HG03175 (cell line): ENCODE results near the gene CCDC57.

Source experiments
- ATAC-seq: cut with Tn5 transposase; IDR thresholded peaks from one replicate; pipeline ENCODE4 v1.9.1; 2021; ENCODE audit warnings: mild to moderate bottlenecking, moderate library complexity; ENCODE audit not compliant: unreplicated experiment

Gene CCDC57

DNA sequence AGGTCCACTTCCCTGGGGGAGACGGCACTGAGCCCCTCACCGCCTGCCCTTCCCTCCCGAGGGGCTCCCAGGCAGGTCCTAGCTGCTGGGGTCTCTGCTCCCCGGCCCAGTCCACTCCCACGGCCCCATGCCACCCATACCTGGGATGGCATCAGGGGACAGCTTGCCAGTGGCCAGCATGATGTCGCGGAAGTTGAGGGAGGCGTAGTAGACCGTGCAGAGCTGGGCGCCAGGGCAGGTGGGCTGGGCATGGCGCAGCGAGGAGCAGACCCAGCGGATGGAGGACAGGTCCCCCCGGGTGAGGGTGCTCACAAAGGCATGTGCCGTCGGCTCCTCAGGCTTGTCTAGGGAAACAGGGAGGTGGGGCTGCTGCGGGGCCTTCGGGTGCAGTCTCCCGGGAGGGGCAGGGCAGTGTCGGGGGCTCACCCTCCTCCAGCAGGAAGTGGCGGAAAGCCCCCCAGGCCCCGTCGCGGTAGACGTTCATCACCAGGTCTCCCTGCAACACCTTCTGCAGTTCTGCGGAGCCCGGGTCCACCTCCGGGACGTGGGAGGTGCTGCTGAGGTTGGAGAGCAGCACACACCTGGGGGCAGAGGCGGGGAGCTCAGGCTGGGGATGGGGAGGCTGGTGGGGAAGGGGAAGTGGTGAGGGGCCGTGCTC lies 128.1 kb downstream of the CCDC57 start:
- no peak for ATAC-seq

DNA sequence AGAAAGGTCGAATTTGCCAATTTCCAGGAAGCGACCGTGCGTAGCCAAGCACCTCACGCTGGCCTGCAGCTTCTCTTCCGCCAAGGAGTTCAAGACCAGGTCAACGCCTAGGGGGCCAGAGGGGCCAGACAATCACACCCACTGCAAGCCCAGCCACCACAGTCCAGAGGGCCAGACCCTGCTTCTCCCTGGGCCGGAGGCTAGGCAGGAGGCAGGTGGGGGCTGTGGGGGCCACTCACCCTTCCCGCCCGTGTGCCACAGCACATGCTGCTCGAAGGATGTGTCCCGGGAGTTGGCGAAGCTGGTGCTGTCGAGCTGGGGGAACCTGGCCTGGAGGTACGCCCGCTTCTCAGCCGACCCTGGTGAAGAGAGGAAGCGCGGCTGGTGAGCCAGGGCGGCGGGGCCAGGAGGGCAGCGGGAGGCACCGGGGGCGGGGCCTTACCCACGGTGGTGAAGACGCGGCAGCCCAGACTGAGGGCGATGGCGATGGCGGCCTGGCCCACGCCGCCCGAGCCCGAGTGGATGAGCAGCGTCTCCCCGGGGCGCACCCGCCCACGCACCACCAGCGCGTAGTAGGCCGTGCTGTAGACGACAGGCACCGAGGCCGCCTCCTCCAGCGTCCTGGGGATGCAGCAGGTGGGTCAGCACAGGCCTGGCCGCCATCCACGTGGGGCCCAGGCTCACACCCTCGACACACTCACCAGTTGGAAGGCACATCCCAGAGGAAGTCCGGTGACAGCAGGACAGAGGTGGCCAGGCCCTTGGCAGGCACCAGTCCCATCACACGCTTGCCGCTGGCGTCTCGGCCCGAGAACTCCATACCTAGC lies 128.9 kb downstream of the CCDC57 start:
- no peak for ATAC-seq

GRCh38 chr17:82083009-82083408 lies 129.6 kb downstream of the CCDC57 start:
- no peak for ATAC-seq

DNA sequence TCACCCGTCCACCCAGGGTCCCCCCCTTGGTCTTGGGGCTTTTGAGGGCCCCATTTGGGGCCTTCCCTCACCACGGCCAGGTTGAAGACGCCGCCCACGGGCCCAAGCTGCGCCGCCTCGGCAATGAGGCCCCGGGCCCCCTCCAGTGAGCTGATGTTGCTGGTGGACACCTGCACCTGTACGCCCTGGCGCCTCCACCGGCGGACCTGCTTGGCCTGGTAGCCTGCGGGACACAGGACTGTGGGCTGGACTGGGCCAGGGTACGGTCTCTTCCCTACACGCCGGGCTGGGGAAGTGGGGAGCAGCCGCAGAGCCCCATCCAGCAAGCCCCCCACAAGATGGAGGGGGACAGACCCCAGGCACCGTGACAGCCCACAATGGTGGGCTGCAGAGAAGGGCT lies 130.2 kb downstream of the CCDC57 start:
- no peak for ATAC-seq

- no peak for ATAC-seq
These were observed 130.7 kb downstream of the CCDC57 start for GRCh38 chr17:82081966-82082365.

DNA sequence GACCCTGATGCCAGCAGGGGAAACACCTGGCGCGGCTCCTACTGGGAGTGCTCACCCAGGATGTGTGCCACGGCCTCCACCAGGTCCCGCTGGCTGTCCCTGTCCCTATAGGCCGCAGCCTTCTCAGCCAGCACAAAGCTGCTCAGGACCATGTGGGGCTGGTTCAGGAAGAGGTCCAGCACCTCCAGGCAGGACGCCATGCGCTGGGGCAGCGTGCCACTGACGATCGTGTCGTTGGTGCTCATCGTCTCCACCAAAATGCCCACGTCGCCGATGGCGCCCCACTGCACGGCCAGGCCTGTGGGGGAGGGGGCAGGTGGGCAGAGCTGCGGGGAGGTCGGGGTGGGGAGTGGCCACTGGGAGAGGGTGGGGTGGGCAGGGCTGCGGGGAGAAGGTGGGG lies 131.1 kb downstream of the CCDC57 start:
- ATAC-seq, result no peak

GRCh38 chr17:82080789-82081464 lies 131.7 kb downstream of the CCDC57 start:
- ATAC-seq, result no peak

DNA sequence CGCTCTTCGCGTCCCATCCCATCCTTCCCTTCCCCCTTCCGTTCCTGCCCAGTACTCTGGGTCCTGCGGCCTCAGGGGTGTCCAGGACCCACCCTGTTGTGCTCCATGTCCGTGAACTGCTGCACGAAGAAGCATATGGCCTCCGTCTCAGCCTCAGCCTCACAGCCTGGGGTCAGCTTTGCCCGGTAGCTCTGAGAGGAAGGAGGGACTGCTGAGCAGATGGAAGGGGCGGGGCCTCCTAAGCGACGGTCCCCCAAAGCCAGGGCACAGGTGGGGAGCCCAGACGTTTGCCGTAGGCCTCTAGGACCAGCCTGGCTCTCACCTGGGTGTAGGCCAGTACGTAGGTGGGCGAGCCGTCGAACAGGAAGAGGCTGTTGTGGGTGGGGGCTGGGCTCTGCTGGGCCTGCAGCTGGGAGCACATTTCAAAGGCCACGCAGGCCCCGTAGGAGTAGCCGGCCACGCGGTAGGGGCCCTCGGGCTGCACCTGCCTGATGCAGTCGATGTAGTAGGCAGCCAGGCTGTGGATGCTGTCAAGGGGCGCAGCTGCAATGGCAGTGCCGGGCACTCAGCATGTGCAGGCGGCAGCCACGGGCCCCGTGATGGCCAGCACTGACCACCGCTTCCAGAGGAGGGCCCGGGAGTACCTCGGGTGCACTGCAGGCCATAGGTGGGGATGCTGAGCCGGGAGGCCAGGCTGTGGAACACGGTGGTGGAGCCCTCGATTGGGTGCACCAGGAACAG lies 132.4 kb downstream of the CCDC57 start:
- no peak for ATAC-seq

DNA sequence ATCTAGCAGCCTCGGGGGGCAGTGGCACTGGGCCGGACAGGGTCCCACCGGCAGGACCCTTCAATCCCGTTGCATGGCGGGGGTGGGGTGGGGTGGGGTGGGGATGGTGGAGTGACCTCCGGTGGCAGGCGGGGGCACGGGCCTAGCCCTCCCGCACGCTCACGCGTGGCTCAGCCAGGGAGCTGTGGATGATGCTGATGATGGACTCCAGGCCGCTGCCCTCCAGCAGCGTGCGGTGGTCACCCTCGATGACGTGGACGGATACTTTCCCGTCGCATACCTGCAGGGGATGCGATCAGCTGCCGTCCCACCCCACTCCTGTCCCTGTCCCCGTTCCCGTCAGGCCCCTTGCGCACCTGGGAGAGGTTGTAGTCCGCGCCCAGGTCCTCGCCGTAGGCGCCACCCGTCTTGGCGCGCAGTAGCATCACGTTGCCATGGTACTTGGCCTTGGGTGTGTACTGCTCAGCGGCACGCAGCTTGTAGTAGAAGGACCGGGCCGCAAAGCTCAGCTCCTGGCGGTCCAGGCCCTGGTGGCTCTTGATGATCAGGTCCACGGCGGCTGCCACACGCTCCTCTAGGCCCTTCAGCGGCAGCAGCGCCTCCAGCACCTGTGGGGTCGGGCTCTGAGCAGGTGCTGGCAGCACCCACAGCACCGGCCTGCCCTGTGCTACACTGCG lies 133.5 kb downstream of the CCDC57 start:
- ATAC-seq, result no peak

- ATAC-seq, result no peak
These were observed 134.2 kb downstream of the CCDC57 start for GRCh38 chr17:82078433-82078832.

- ATAC-seq, result no peak
These were observed 134.9 kb downstream of the CCDC57 start for GRCh38 chr17:82077617-82078358.

DNA sequence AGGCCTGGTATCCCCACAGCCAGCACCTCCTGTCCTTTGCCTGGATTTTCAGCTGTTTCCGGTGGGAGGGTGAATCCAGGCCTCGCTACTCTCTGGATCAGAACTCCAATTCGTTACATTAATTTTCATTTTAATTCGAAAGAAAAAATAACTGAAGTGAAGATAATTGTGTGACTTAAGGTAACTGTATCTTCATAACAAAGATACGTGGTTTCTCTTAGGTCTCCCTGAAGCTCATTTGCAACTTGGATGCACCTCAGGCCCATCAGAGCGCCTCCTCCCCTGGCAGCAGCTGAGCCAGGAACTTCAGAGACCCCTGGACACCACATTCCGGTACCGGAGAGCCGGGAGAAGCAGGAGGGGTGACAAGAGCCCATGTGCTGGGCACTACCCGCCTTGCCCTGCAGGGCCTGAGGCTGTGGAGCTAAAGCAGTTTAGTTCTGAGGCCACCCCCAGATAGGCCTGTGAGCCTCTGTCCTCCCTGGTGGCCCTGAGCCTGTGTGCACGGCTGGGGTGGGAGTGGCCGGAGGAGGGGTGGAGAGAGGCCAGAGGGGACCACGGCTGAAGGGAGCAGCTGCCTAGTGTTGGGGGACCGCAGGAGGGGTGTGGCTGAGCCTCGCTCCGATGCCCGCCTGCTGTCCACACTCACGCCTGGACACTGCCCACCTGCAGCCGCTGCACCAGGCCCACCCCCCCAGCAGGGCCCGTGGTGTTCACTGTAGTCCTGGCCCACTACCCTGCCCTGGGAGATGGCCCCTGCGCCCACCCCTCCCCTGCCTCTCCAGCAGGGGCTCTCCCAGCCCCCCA lies 135.7 kb downstream of the CCDC57 start:
- ATAC-seq, result no peak

DNA sequence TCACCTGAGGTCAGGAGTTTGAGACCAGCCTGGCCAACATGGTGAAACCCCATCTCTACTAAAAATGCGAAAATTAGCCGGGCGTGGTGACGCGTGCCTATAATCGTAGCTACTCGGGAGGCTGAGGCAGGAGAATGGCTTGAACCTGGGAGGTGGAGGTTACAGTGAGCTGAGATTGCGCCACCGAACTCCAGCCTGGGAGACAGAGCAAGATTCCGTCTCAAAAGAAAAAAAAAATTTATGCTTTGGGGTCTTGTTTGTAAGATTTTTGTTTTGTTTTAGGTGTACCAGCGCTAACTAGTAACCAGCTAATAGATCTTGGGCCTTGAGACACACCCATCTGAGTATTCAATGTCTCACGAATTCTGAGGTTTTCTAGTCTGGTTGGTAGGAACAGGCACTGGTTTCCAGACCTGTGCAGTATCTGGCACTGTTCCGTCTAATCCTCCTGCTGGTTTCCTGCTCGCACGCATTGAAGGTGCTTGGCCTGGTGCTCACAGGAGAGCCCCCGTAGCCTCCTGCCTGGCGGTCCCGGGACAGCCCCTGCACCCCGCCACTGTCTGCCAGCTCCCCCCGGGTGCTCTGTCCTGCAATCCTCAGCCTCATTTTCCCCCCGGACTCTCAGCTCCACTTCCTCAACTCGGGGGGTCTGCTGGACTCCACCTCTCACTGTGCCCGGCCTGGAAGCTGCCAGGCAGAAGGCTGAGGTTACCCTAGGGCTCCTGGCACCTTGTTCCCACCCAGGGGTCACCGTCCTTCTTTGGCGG lies 136.4 kb downstream of the CCDC57 start:
- no peak for ATAC-seq

DNA sequence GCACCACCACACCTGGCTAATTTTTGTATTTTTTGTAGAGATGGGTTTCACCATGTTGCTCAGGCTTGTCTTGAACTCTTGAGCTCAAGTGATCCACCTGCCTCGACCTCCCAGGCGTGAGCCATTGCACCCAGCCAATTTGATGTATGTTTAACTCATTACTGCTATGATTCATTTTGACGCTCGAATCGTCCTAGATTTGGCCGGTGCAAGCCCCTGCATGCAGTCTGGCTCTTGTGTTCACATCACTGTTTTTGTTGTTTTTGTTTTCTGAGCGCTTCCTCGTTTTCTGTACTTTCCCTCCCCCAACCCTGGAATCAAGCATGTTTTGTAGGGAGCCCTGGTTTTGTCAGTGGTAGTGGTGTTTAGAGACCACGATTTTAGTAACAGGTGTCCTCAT lies 139.2 kb downstream of the CCDC57 start:
- no peak for ATAC-seq

DNA sequence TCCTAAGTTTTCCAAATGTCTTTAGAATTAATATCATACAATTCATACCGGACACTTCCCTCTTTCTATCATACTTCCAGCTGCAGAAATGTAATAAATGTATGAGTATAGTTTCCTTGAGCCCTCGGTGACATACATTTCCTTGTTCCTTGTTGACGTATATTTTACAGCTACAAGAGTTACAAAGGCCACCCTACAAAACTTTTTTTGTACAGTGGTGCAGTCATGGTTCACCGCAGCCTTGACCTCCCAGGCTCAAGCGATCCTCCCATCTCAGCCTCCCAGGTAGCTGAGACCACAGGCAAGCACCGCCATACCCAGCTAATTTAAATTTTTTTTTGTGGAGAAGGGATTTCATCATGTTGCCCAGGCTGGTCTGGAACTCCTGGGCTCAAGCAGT lies 139.8 kb downstream of the CCDC57 start:
- no peak for ATAC-seq

DNA sequence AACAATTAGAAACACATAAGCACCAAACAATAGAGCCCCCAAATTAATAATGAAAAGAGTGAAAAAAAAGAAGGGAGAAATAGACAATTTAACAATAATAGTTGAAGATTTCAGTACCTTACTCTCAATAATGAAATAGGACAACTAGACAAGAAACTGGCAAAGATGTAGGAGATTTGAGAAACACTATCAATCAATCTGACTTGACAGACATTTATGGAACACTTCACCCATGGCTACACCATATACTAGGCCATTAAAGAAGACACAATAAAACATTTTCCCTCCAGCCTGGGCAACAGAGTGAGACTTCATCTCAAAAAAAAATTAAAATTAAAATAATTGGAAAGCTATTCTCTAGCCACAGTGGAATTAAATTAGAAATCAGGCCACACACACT lies 142.0 kb downstream of the CCDC57 start:
- ATAC-seq, result no peak

- peak; percentile 67 for ATAC-seq
These were observed 146.9 kb downstream of the CCDC57 start, which contains the start of gene DUS1L for GRCh38 chr17:82065638-82066303. Gene DUS1L, minus strand, starts transcription at chr17:82065804. Its CDS starts 745 bp downstream, at chr17:82065059.

- peak; percentile 24 for ATAC-seq
These were observed 147.4 kb downstream of the CCDC57 start for GRCh38 chr17:82065193-82065637.
